Gastrocnemius medialis (tissue), 4 donors: ENCODE measurements around the gene STARD7.

ENCODE experiments used
- CTCF ChIP-seq, 5 experiments: fragments of 450-650 bp in 3 of 5; fragments of 200-600 bp in 2 of 5; sonication (generic) in 2 of 5; IDR thresholded peaks in 4 of 5; conservative IDR thresholded peaks in 1 of 5; 1 replicate in 4 of 5; 2 replicates in 1 of 5; pipeline ENCODE4 v1.5.1; 2016 to 2019; ENCODE audit warnings: antibody characterized with exemption in 5 of 5, mild to moderate bottlenecking in 3 of 5, moderate library complexity in 3 of 5
- POLR2A ChIP-seq, 2 donors: fragments of 450-650 bp; IDR thresholded peaks; one replicate each; pipeline ENCODE4 v1.6.1; 2017; ENCODE audit warnings: antibody characterized with exemption in 2 of 2, mild to moderate bottlenecking in 2 of 2, moderate library complexity in 2 of 2

GRCh38 chr2:96208143-96209010 is at the start of gene STARD7:
- TF ChIP-seq CTCF (IDR thresholded peaks at IDR 0.05 in 4 of 5, conservative IDR thresholded peaks at IDR 0.05 in 1 of 5) (peak in 4 of 5 experiments; percentile 21 to 46 (median 29)), POLR2A (IDR thresholded peaks at IDR 0.05) (peak; percentile 99 to 100)
